DMS53 (cell line): ENCODE results near the gene GALK2.
"Not testable (repeated sequence)": the region's sequence is repeated elsewhere in the genome, so short reads cannot be mapped to it uniquely, and the experiment has no call there.

Experiments used
- DNase-seq: peaks from one replicate; lab custom pipeline; 2025; lab: John Stamatoyannopoulos, UW

GALK2 gene

GRCh38 chr15:49343546-49343945 lies 173.5 kb downstream of the GALK2 start:
- no peak for DNase-seq

- not testable (repeated sequence) for DNase-seq
Observed at GRCh38 chr15:49354439-49354838, 184.4 kb downstream of the GALK2 start.

- DNase-seq: no peak
Observed at GRCh38 chr15:49361370-49361769, 191.3 kb downstream of the GALK2 start.

- DNase-seq: no peak
Observed at GRCh38 chr15:49366496-49366895, 196.4 kb downstream of the GALK2 start.

- peak; percentile 38 for DNase-seq
Observed at GRCh38 chr15:49370782-49371181, 200.7 kb downstream of the GALK2 start.

GRCh38 chr15:49372366-49372765 lies 202.3 kb downstream of the GALK2 start:
- DNase-seq: no peak

- DNase-seq: no peak
Observed at GRCh38 chr15:49379996-49380395, 209.9 kb downstream of the GALK2 start.

- no peak for DNase-seq
Observed at GRCh38 chr15:49380912-49381311, 210.9 kb downstream of the GALK2 start.
